Erythroblast (primary cell): ENCODE results near the gene GLT8D2.
A peak's percentile ranks its signal among the peaks of the same experiment; 100 is the strongest.

ENCODE experiments used
- DNase-seq, 2 experiments: peaks; one replicate each; lab custom pipeline; 2025; lab: John Stamatoyannopoulos, UW
- GATA1 ChIP-seq: IDR thresholded peaks from 2 replicates; pipeline ENCODE4 v1.6.1; 2011; ENCODE audit warnings: low read depth, mild to moderate bottlenecking, control low read depth, low read length, moderate library complexity
- POLR2A ChIP-seq: IDR thresholded peaks from 2 replicates; pipeline ENCODE4 v1.6.1; 2011; ENCODE audit warnings: mild to moderate bottlenecking, low read length

Gene GLT8D2

DNA sequence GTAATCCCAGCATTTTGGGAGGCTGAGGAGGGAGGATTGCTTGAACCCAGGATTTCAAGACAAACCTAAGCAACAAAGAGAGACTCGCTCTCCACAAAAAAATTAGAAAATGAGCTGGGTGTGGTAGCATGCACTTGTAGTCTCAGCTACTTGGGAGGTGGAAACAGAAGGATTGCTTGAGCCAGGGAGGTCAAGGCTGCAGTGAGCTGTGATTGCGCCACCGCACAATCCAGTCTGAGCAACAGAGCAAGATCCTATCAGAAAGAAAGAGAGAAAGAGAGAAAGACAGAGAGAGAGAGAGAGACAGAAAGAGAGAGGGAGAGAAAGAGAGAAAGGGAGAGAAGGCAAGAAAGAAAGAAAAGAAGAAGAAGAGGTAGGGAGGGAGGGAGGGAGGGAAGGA is 47.3 kb downstream of the GLT8D2 start:
- no peak for DNase-seq
- TF ChIP-seq GATA1 = no peak
- no peak for TF ChIP-seq POLR2A

- no peak for DNase-seq
- TF ChIP-seq POLR2A = no peak
Observed at GRCh38 chr12:104000807-104001434, 49.1 kb downstream of the GLT8D2 start.

DNA sequence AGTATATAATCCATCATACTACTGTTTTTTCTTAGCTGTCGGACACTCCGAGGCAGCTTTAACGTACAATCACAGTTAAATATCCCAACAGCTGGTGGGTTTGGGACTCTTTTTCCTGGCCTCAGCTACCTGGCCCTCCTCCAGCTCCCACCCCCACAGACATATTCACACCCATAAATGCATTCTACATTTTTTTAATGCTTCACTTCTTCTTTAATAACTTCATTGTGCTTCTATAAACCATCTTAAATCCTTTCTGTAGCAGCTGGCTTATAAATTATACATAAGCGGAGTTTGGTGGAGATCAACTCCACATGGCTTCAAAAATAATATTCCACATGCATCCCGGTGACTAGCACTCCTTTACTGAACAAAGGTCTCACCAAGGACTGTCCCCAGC is 51.0 kb downstream of the GLT8D2 start:
- no peak for TF ChIP-seq GATA1
- no peak for TF ChIP-seq POLR2A
- no peak for DNase-seq

DNA sequence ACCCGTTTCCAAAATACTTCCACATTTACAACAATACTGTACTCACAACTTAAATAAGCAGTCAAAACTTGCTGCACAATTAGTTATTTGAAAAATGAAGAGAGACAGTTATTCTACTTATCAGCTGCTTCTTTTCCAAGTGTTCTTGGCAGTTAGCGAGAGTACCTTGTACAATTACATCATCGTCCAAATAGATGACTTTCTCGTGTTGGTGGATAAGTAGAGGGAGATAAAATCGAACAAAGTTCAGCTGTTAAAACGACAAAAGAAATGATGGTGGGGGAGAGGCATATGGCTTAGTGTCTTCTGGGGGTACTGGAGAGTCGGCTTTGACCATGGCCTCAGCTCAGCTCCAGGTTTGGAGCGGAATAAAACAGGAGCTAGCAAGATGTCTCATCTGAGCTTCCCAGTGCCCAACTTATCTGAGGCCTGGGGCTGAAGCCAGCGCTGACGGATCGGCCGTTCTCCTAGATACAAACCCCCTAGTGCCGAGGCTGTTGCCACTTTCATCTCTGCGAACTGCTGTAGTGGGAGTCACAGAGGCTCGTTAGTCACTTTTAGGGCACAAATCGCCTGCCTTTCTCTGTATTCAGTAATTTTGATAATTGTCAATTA is 52.6 kb downstream of the GLT8D2 start:
- no peak for TF ChIP-seq GATA1
- TF ChIP-seq POLR2A = no peak
- no peak for DNase-seq

GRCh38 chr12:103996595-103996994 is 53.4 kb downstream of the GLT8D2 start:
- TF ChIP-seq POLR2A = no peak
- TF ChIP-seq GATA1 = no peak
- DNase-seq = no peak

GRCh38 chr12:103994235-103994634 is 55.8 kb downstream of the GLT8D2 start:
- no peak for DNase-seq
- TF ChIP-seq POLR2A (no peak), GATA1 (no peak)

DNA sequence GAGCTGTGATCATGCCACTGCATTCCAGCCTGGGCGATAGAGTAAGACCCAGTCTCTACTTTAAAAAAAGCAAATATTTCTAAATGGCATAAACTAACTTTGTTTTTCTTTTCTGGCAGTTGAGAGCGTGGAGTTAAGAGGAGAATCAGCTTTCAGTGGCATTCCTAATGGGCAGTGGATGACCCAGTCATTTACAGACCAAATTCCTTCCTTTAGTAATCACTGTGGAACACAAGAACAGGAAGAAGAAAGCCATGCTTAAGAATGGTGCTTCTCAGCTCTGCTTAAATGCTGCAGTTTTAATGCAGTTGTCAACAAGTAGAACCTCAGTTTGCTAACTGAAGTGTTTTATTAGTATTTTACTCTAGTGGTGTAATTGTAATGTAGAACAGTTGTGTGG is 63.2 kb downstream of the GLT8D2 start:
- no peak for DNase-seq
- TF ChIP-seq POLR2A (no peak), GATA1 (no peak)

GRCh38 chr12:103978384-103978982 is 71.5 kb downstream of the GLT8D2 start:
- DNase-seq = no peak
- TF ChIP-seq GATA1 (no peak), POLR2A (no peak)

- TF ChIP-seq GATA1 = no peak
- no peak for TF ChIP-seq POLR2A
- DNase-seq = peak; percentile 73 to 83
Observed at GRCh38 chr12:103975368-103975767, 74.6 kb downstream of the GLT8D2 start.

GRCh38 chr12:103973909-103974308 is 76.1 kb downstream of the GLT8D2 start:
- no peak for DNase-seq
- TF ChIP-seq GATA1 (no peak), POLR2A (no peak)

DNA sequence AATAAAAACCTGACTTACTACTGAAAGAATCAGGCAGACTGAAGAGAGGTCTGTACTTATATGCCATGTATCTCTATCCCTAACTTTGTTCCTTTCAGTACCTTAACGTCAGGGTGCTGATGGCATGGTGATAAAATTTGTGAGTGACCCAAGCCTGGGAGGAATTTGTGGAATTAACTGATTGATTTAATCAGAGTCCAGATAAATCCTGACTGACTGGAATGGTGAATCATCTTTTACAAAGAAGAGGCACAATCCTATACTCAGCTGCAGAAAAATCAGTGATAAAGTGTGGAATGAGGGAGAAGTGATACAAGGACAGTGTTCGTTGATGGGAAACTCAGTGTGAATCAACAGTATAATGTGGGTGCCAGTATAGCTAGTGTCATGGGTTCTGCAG is 80.6 kb downstream of the GLT8D2 start:
- no peak for TF ChIP-seq POLR2A
- no peak for DNase-seq

DNA sequence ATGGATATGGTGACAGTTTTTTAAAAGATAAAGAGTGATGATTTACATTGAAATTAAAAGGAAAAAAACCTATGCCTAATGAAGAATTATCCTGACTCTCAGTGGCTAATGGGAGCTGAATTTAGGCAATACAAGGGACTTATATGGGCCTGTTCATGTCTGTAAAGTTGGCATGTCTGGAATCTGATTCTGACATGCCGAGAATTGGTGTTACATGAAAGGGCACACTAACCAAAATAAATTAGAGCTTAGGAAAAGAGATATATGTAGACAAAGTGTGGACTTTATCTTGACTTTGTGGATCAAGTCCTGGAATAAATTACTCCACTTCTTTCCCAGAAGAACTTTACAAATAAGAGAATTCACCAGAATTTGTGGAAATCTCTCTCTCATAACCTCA is 83.3 kb downstream of the GLT8D2 start:
- TF ChIP-seq GATA1 (no peak), POLR2A (no peak)
- DNase-seq = peak; percentile 17 to 53

GRCh38 chr12:103965590-103966504 is 84.1 kb downstream of the GLT8D2 start, which contains the start of gene TDG:
TDG (plus strand) TSS chr12:103965872; CDS start chr12:103966038, 166 bp downstream.
- peak; percentile 97 to 98 for DNase-seq
- TF ChIP-seq GATA1 (no peak), POLR2A (peak; percentile 98)

DNA sequence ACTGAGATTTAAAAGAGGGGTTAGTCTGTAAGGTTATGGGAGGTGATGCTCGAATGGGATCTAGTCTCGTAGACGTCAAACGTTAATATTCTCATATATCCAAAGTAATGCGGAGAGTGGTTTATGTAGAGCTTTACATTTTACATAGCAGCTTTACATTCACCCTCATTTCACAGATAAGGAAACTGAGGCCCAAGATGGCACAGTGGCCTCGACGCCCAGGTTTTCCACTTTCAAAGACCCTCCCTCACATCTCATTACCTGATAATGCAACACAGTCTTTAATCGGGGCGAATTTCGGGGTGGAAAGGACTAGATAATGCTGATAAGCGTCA is 84.8 kb downstream of the GLT8D2 start:
- TF ChIP-seq GATA1 (no peak), POLR2A (no peak)
- DNase-seq = peak in 1 of 2 experiments; percentile 58
